Neural cell (in vitro differentiated cells): ENCODE data around the gene AXIN1. TPM values are rescaled to one million over a fixed set of nuclear protein-coding genes. Genes with fewer than 3 reads are reported as not detected.

Experiments used
- H2AFZ ChIP-seq: fragments of 200-600, 300-800 bp; sonication (generic), shearing (Covaris generic); 2 replicates; pipeline ENCODE4 v1.6.0; 2014; ENCODE audit warnings: low read depth, mild to moderate bottlenecking, antibody characterized with exemption, low read length, moderate library complexity
- H3F3A ChIP-seq: fragments of 200-600 bp; shearing (Covaris generic); 2 replicates; pipeline ENCODE4 v1.6.1; 2016; ENCODE audit warnings: mild to moderate bottlenecking, moderate library complexity, mixed read lengths, antibody characterized with exemption, low read length; ENCODE audit not compliant: insufficient read depth, poor library complexity, severe bottlenecking
- H3K27ac ChIP-seq: fragments of 200-600, 300-800 bp; sonication (generic), shearing (Covaris generic); 2 replicates; pipeline ENCODE4 v1.5.1; 2014; ENCODE audit warnings: mild to moderate bottlenecking, low read length, moderate library complexity
- H3K27me3 ChIP-seq: fragments of 300-800, 200-600 bp; sonication (generic), shearing (Covaris generic); 2 replicates; pipeline ENCODE4 v1.6.0; 2014; ENCODE audit warnings: mild to moderate bottlenecking, low read depth, low read length, moderate library complexity; ENCODE audit not compliant: insufficient read depth
- H3K36me3 ChIP-seq: fragments of 300-800, 200-600 bp; sonication (generic), shearing (Covaris generic); 2 replicates; pipeline ENCODE4 v1.5.1; 2014; ENCODE audit warnings: mild to moderate bottlenecking, antibody characterized with exemption, low read length, moderate library complexity; ENCODE audit not compliant: insufficient read depth
- H3K4me2 ChIP-seq: fragments of 300-800, 200-600 bp; sonication (generic), shearing (Covaris generic); 2 replicates; pipeline ENCODE4 v1.6.0; 2014; ENCODE audit warnings: mild to moderate bottlenecking, low read length
- H3K4me3 ChIP-seq: fragments of 300-800, 200-600 bp; sonication (generic), shearing (Covaris generic); 2 replicates; pipeline ENCODE4 v1.5.1; 2014; ENCODE audit warnings: mild to moderate bottlenecking, low read length, moderate library complexity
- H3K79me2 ChIP-seq: fragments of 200-600 bp; shearing (Covaris generic); replicated peaks from 2 replicates; pipeline ENCODE4 v1.6.0; 2014; ENCODE audit warnings: mild to moderate bottlenecking, low read length, moderate library complexity; ENCODE audit not compliant: insufficient read depth
- H3K9ac ChIP-seq: fragments of 300-800, 200-600 bp; sonication (generic), shearing (Covaris generic); 2 replicates; pipeline ENCODE4 v1.6.1; 2016; ENCODE audit warnings: mild to moderate bottlenecking, low read length, mixed read lengths
- H3K9me2 ChIP-seq: fragments of 200-600 bp; shearing (Covaris generic); 2 replicates; pipeline ENCODE4 v1.6.1; 2016; ENCODE audit warnings: mild to moderate bottlenecking, low read length, mixed read lengths; ENCODE audit not compliant: insufficient read depth
- H3K9me3 ChIP-seq: fragments of 200-600, 300-800 bp; sonication (generic), shearing (Covaris generic); 2 replicates; pipeline ENCODE4 v1.6.1; 2016; ENCODE audit warnings: mild to moderate bottlenecking, mixed run types, low read length, moderate library complexity, mixed read lengths
- H4K20me1 ChIP-seq: fragments of 200-600 bp; shearing (Covaris generic); 2 replicates; pipeline ENCODE4 v1.6.1; 2016; ENCODE audit warnings: mild to moderate bottlenecking, mixed run types; ENCODE audit not compliant: insufficient read depth
- EP300 ChIP-seq: fragments of 450-650 bp; conservative IDR thresholded peaks from 2 replicates; pipeline ENCODE4 v1.6.1; 2014; ENCODE audit warnings: antibody characterized with exemption, mild to moderate bottlenecking, moderate library complexity; ENCODE audit not compliant: poor library complexity, severe bottlenecking
- EZH2 ChIP-seq: fragments of 200-600, 300-800 bp; shearing (Covaris generic), sonication (generic); IDR thresholded peaks from 2 replicates; pipeline ENCODE4 v1.6.1; 2014; ENCODE audit warnings: antibody characterized with exemption, low read length, borderline replicate concordance, mild to moderate bottlenecking; ENCODE audit not compliant: insufficient read depth, poor library complexity, severe bottlenecking
- MXI1 ChIP-seq: fragments of 450-650 bp; conservative IDR thresholded peaks from 2 replicates; pipeline ENCODE4 v1.6.1; 2014; ENCODE audit warnings: antibody characterized with exemption, mild to moderate bottlenecking; ENCODE audit not compliant: poor library complexity, severe bottlenecking
- RAD21 ChIP-seq: fragments of 450-650 bp; conservative IDR thresholded peaks from 2 replicates; pipeline ENCODE4 v1.6.1; 2014; ENCODE audit warnings: antibody characterized with exemption, mild to moderate bottlenecking, moderate library complexity
- REST ChIP-seq: IDR thresholded peaks from 2 replicates; pipeline ENCODE4 v1.6.1; 2012; ENCODE audit warnings: borderline replicate concordance
- SMC3 ChIP-seq: fragments of 450-650 bp; conservative IDR thresholded peaks from 2 replicates; pipeline ENCODE4 v1.6.1; 2014; ENCODE audit warnings: antibody characterized with exemption, mild to moderate bottlenecking, moderate library complexity; ENCODE audit not compliant: poor library complexity
- TAF1 ChIP-seq: IDR thresholded peaks from 2 replicates; pipeline ENCODE4 v1.6.1; 2012; ENCODE audit warnings: low read depth
- polyA plus RNA-seq: library from polyadenylated mRNA; depleted of rRNA; stranded (reverse); fragments of >200 nt; gene quantifications from 2 replicates; pipeline ENCODE4 v1.2.3, GENCODE V29; 2014
- TF ChIP-seq, protein P1 (sequence below): fragments of 450-650 bp; IDR thresholded peaks from 2 replicates; pipeline ENCODE4 v1.5.1; 2014; ENCODE audit warnings: antibody characterized with exemption, mild to moderate bottlenecking, moderate library complexity; ENCODE audit not compliant: poor library complexity, severe bottlenecking

Gene AXIN1
- polyA plus RNA-seq, 1 donor from 2014 or later: 30.5 TPM

- no peaks in the 10 kb centered on the region for H4K20me1 ChIP-seq
- no peaks in the 10 kb centered on the region for H3K9me2 ChIP-seq
- no peaks in the 10 kb centered on the region for H3K27me3 ChIP-seq
- H3F3A ChIP-seq: no peaks in the 10 kb centered on the region
- no peak overlapping the region for H2AFZ ChIP-seq
- H3K79me2 ChIP-seq: no peaks in the 10 kb centered on the region
- no peaks in the 10 kb centered on the region for H3K9me3 ChIP-seq
- no peak for TF ChIP-seq SMC3
- TF ChIP-seq EZH2: no peak
- TF ChIP-seq RAD21: no peak
- no peak for TF ChIP-seq TAF1
- TF ChIP-seq REST: no peak
- TF ChIP-seq MXI1: no peak
- no peak for TF ChIP-seq EP300
- TF ChIP-seq, protein P1, sequence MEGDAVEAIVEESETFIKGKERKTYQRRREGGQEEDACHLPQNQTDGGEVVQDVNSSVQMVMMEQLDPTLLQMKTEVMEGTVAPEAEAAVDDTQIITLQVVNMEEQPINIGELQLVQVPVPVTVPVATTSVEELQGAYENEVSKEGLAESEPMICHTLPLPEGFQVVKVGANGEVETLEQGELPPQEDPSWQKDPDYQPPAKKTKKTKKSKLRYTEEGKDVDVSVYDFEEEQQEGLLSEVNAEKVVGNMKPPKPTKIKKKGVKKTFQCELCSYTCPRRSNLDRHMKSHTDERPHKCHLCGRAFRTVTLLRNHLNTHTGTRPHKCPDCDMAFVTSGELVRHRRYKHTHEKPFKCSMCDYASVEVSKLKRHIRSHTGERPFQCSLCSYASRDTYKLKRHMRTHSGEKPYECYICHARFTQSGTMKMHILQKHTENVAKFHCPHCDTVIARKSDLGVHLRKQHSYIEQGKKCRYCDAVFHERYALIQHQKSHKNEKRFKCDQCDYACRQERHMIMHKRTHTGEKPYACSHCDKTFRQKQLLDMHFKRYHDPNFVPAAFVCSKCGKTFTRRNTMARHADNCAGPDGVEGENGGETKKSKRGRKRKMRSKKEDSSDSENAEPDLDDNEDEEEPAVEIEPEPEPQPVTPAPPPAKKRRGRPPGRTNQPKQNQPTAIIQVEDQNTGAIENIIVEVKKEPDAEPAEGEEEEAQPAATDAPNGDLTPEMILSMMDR: no peak
- H3K4me2 ChIP-seq: no peak overlapping the region
- no peak overlapping the region for H3K27ac ChIP-seq
- H3K9ac ChIP-seq: no peak overlapping the region
- no peaks in the 10 kb centered on the region for H3K36me3 ChIP-seq
- H3K4me3 ChIP-seq: no peak overlapping the region
Measured at GRCh38 chr16:360698-361336, 8.3 kb upstream of the AXIN1 start.

DNA sequence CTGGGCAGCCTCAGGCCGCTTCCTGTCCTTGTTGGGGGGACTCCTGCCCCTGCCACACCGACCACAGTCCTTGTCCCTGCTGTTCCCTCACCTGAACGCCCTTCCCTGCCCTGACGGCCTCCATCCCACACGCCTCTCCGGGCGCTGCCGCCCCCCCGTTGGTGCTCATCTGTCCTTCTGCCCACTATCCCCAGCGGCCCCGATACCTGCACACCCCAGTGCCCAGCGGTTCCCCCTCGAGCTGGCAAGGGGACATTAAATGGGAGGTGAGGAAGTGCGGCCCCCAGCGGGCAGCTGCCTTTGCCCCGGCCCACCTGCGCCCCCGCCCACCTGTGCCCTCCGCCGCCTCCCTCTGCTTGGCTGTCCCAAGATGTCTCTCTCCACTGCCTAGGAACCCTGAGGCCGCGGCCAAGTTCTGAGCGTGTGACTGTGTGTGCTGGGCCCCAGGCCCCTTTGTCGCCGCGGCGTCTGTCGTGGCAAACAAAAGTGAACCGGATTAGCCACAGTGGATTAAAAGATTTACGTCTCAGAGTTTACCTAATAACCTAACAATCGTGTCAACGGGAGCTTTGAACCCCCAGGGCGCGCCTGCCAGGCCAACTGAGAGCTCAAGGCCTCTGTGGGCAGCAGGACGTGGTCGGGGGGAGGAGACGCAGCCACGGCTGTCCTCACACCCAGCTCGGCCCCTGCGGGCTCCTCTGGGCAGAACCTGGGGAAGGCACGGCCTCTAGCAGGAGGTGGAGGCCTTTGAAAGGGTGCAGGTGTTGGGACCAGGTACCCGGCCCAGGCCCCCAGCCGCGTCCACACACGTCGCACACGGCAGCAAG is 7.6 kb upstream of the AXIN1 start:
- TF ChIP-seq, protein P1: no peak
- TF ChIP-seq EP300 (no peak), RAD21 (no peak), REST (no peak), MXI1 (no peak), TAF1 (no peak)
- H3K27me3 ChIP-seq: no peaks in the 10 kb centered on the region
- no peak overlapping the region for H3K27ac ChIP-seq
- H3K9me3 ChIP-seq: no peaks in the 10 kb centered on the region
- H3K79me2 ChIP-seq: no peaks in the 10 kb centered on the region
- no peaks in the 10 kb centered on the region for H3K9me2 ChIP-seq
- H3F3A ChIP-seq: no peaks in the 10 kb centered on the region
- H3K4me2 ChIP-seq: no peak overlapping the region
- no peaks in the 10 kb centered on the region for H3K36me3 ChIP-seq
- no peak overlapping the region for H3K4me3 ChIP-seq
- no peak overlapping the region for H2AFZ ChIP-seq
- no peaks in the 10 kb centered on the region for H4K20me1 ChIP-seq
- no peak overlapping the region for H3K9ac ChIP-seq
